SK-N-SH (cell line): ENCODE data around the gene DEPDC4. TPM values are rescaled to one million over a fixed set of nuclear protein-coding genes. Genes with fewer than 3 reads are reported as not detected.

Experiments used
- CTCF ChIA-PET: fragments of 300-600, 350-600 bp; formaldehyde crosslinking; extraction: SDS; loops from one replicate; lab custom pipeline; 2021; lab: Yijun Ruan, JAX
- POLR2A ChIA-PET: fragments of 350-600 bp; sonication (Branson Sonifier 250); formaldehyde crosslinking; extraction: SDS; loops from one replicate; lab custom pipeline; 2020; ENCODE audit warnings: antibody characterized with exemption, inconsistent platforms; lab: Yijun Ruan, JAX
- DNase-seq: peaks from one replicate; pipeline ENCODE4 v3.0.0; 2012
- H2AFZ ChIP-seq: fragments of 200-600 bp; sonication (generic); 2 replicates; pipeline ENCODE4 v1.8.1; 2016; ENCODE audit warnings: antibody characterized with exemption, mild to moderate bottlenecking, low read depth
- H3F3A ChIP-seq: fragments of 200-600 bp; sonication (generic); replicated peaks from 2 replicates; pipeline ENCODE3; 2016; ENCODE audit warnings: antibody characterized with exemption, mild to moderate bottlenecking; ENCODE audit not compliant: insufficient read depth
- H3K27ac ChIP-seq, 2 experiments: fragments of 200-500 bp in 1 of 2; fragments of 200-600 bp in 1 of 2; sonication (Bioruptor generic) in 1 of 2; sonication (generic), shearing (Covaris generic) in 1 of 2; 2 replicates each; pipeline versions ENCODE4 v1.5.1 to v1.6.1; 2014 to 2016; ENCODE audit warnings: low read depth in 2 of 2, inconsistent platforms in 1 of 2, low read length in 1 of 2, mild to moderate bottlenecking in 1 of 2, mixed read lengths in 1 of 2
- H3K27me3 ChIP-seq: fragments of 200-600 bp; sonication (generic), shearing (Covaris generic); 2 replicates; pipeline ENCODE4 v1.6.1; 2016; ENCODE audit warnings: mixed run types; ENCODE audit not compliant: insufficient read depth
- H3K36me3 ChIP-seq, 2 experiments: fragments of 200-500 bp in 1 of 2; fragments of 200-600 bp in 1 of 2; sonication (Bioruptor generic) in 1 of 2; sonication (generic) in 1 of 2; replicated peaks in 1 of 2; 2 replicates each; pipeline versions ENCODE3 to v1.5.1; 2014 to 2016; ENCODE audit warnings: low read length in 1 of 2, mild to moderate bottlenecking in 1 of 2; ENCODE audit not compliant: insufficient read depth in 2 of 2, control insufficient read depth in 1 of 2
- H3K4me1 ChIP-seq, 2 experiments: fragments of 200-500 bp in 1 of 2; fragments of 200-600 bp in 1 of 2; sonication (Bioruptor generic) in 1 of 2; sonication (generic), shearing (Covaris generic) in 1 of 2; 2 replicates each; pipeline versions ENCODE4 v1.5.1 to v1.6.1; 2014 to 2016; ENCODE audit warnings: low read depth in 1 of 2, low read length in 1 of 2, mixed run types in 1 of 2; ENCODE audit not compliant: insufficient read depth in 2 of 2, control insufficient read depth in 1 of 2
- H3K4me2 ChIP-seq: fragments of 200-600 bp; sonication (generic), shearing (Covaris generic); 2 replicates; pipeline ENCODE4 v1.6.1; 2017; ENCODE audit warnings: mixed run types
- H3K4me3 ChIP-seq, 2 experiments: fragments of 200-500 bp in 1 of 2; fragments of 200-600 bp in 1 of 2; sonication (Bioruptor generic) in 1 of 2; sonication (generic), shearing (Covaris generic) in 1 of 2; 2 replicates each; pipeline versions ENCODE4 v1.5.1 to v1.8.1; 2014 to 2016; ENCODE audit warnings: low read depth in 2 of 2, inconsistent platforms in 1 of 2, low read length in 1 of 2, mild to moderate bottlenecking in 1 of 2, mixed read lengths in 1 of 2, moderate library complexity in 1 of 2
- H3K79me2 ChIP-seq: fragments of 200-600 bp; sonication (generic); 2 replicates; pipeline ENCODE4 v1.8.1; 2017; ENCODE audit warnings: mild to moderate bottlenecking; ENCODE audit not compliant: insufficient read depth
- H3K9ac ChIP-seq: fragments of 200-600 bp; sonication (generic); 2 replicates; pipeline ENCODE4 v1.6.1; 2017; ENCODE audit warnings: mixed run types
- H3K9me2 ChIP-seq: fragments of 200-600 bp; sonication (generic); 2 replicates; pipeline ENCODE4 v1.6.1; 2017; ENCODE audit warnings: mixed run types
- H3K9me3 ChIP-seq: fragments of 200-600 bp; sonication (generic); 2 replicates; pipeline ENCODE4 v1.6.1; 2017; ENCODE audit warnings: mixed run types, mild to moderate bottlenecking, moderate library complexity
- H4K20me1 ChIP-seq: fragments of 200-600 bp; sonication (generic); 2 replicates; pipeline ENCODE4 v1.6.1; 2017; ENCODE audit warnings: mild to moderate bottlenecking, mixed run types; ENCODE audit not compliant: insufficient read depth
- ELF1 ChIP-seq: IDR thresholded peaks from 2 replicates; pipeline ENCODE4 v1.4.0; 2012
- EZH2phosphoT487 ChIP-seq: fragments of 200-600 bp; sonication (generic); IDR thresholded peaks from 2 replicates; pipeline ENCODE4 v1.6.1; 2017; ENCODE audit warnings: low read depth, mixed run types, mild to moderate bottlenecking, antibody characterized with exemption, moderate library complexity, borderline replicate concordance
- FOSL2 ChIP-seq: IDR thresholded peaks from 2 replicates; pipeline ENCODE4 v1.4.0; 2012; ENCODE audit warnings: low read depth, mild to moderate bottlenecking, moderate library complexity, borderline replicate concordance
- GABPA ChIP-seq: IDR thresholded peaks from 2 replicates; pipeline ENCODE4 v1.4.0; 2012; ENCODE audit warnings: low read depth, mild to moderate bottlenecking
- GATA2 ChIP-seq: sonication (generic); formaldehyde crosslinking; IDR thresholded peaks from 2 replicates; pipeline ENCODE4 v1.5.0; 2020; ENCODE audit warnings: mild to moderate bottlenecking, missing genetic modification reagents
- NRF1 ChIP-seq: IDR thresholded peaks from 2 replicates; pipeline ENCODE4 v1.6.1; 2012; ENCODE audit warnings: low read depth, mild to moderate bottlenecking, low read length
- POLR2AphosphoS5 ChIP-seq: IDR thresholded peaks from 2 replicates; pipeline ENCODE4 v1.6.1; 2012; ENCODE audit warnings: low read depth, low read length
- RCOR1 ChIP-seq: fragments of 150-350 bp; IDR thresholded peaks from 2 replicates; pipeline ENCODE4 v1.6.1; 2017; ENCODE audit warnings: antibody characterized with exemption, low read length
- SMC3 ChIP-seq: IDR thresholded peaks from 2 replicates; pipeline ENCODE4 v1.6.1; 2012; ENCODE audit warnings: low read depth, low read length, improper control_type of control experiment
- TCF12 ChIP-seq: IDR thresholded peaks from 2 replicates; pipeline ENCODE4 v1.4.0; 2012
- TEAD4 ChIP-seq: IDR thresholded peaks from 2 replicates; pipeline ENCODE4 v1.4.0; 2012; ENCODE audit warnings: mild to moderate bottlenecking, borderline replicate concordance; ENCODE audit not compliant: insufficient read depth
- YY1 ChIP-seq: IDR thresholded peaks from 2 replicates; pipeline ENCODE4 v1.4.0; 2012; ENCODE audit warnings: low read depth, mild to moderate bottlenecking
- WGBS: methylation state at CpG from one replicate; pipeline ENCODE4 v1.1.6; 2017; ENCODE audit warnings: low lambda C conversion rate; 5-methylcytosine and 5-hydroxymethylcytosine counted together
- polyA plus RNA-seq, 3 experiments: library from polyadenylated mRNA; depleted of rRNA; stranded (reverse); fragments of >200 nt; gene quantifications; 2 replicates each; pipeline ENCODE4 v1.2.3, GENCODE V29; 2012
- TF ChIP-seq, protein P1 (sequence below): IDR thresholded peaks from 2 replicates; pipeline ENCODE4; 2012
- TF ChIP-seq, protein P2 (sequence below): fragments of 200-600 bp; sonication (generic); IDR thresholded peaks from 2 replicates; pipeline ENCODE4 v1.6.1; 2017; ENCODE audit warnings: antibody characterized with exemption, mild to moderate bottlenecking, moderate library complexity
- TF ChIP-seq, protein P3 (sequence below): fragments of 150-350 bp; IDR thresholded peaks from 2 replicates; pipeline ENCODE4 v1.6.1; 2016; ENCODE audit warnings: mild to moderate bottlenecking, low read depth, low read length
- TF ChIP-seq, protein P4 (sequence below): IDR thresholded peaks from 2 replicates; pipeline ENCODE4 v1.6.1; 2012; ENCODE audit warnings: mild to moderate bottlenecking, low read depth, low read length, moderate library complexity

The DEPDC4 gene
- polyA plus RNA-seq, 1 of the 3 experiments (the other 2 are of a cell fraction): 0.76 TPM

DNA sequence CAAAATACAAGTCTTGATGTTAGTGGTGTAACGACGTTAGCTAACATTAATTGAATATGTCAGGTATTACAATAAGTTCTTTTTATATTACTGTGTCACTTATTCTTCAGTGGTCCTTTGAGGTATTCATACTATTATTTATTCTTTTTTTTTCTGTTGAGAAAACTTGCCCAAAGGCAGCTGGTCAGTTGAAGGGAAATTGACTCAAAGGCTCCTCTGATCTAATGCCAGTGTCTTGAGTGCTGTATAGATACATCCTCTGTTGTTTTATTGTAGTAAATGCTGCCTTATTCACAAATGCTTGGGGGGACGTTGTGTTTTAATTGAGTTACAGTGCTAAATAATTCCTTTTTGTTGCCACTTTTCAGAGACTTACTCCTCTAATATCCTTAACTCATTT, 23.1 kb upstream of the DEPDC4 start:
- Histone ChIP-seq H3K27ac (no peak overlapping the region), H3K9ac (no peak overlapping the region), H4K20me1 (no peaks in the 10 kb centered on the region), H2AFZ (no peak overlapping the region), H3K9me2 (no peaks in the 10 kb centered on the region), H3K4me1 (no peaks in the 10 kb centered on the region), H3K4me2 (no peak overlapping the region), H3K79me2 (peaks cover 28% of the 10 kb centered on the region), H3K9me3 (no peaks in the 10 kb centered on the region), H3K27me3 (no peaks in the 10 kb centered on the region), H3K4me3 (no peak overlapping the region), H3F3A (no peaks in the 10 kb centered on the region), H3K36me3 (peaks cover 19 to 39% of the 10 kb centered on the region in 2 experiments)
- ChIA-PET POLR2A (no interaction called here), CTCF (no interaction called here)
- no peak for DNase-seq
- TF ChIP-seq FOSL2: no peak
- no peak for TF ChIP-seq YY1
- TF ChIP-seq ELF1: no peak
- no peak for TF ChIP-seq GATA2 (CRISPR knock-in tag)
- TF ChIP-seq RCOR1: no peak
- TF ChIP-seq TEAD4: no peak
- TF ChIP-seq GABPA: no peak
- TF ChIP-seq, protein P1, sequence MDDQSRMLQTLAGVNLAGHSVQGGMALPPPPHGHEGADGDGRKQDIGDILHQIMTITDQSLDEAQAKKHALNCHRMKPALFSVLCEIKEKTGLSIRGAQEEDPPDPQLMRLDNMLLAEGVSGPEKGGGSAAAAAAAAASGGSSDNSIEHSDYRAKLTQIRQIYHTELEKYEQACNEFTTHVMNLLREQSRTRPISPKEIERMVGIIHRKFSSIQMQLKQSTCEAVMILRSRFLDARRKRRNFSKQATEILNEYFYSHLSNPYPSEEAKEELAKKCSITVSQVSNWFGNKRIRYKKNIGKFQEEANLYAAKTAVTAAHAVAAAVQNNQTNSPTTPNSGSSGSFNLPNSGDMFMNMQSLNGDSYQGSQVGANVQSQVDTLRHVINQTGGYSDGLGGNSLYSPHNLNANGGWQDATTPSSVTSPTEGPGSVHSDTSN: no peak
- TF ChIP-seq, protein P2, sequence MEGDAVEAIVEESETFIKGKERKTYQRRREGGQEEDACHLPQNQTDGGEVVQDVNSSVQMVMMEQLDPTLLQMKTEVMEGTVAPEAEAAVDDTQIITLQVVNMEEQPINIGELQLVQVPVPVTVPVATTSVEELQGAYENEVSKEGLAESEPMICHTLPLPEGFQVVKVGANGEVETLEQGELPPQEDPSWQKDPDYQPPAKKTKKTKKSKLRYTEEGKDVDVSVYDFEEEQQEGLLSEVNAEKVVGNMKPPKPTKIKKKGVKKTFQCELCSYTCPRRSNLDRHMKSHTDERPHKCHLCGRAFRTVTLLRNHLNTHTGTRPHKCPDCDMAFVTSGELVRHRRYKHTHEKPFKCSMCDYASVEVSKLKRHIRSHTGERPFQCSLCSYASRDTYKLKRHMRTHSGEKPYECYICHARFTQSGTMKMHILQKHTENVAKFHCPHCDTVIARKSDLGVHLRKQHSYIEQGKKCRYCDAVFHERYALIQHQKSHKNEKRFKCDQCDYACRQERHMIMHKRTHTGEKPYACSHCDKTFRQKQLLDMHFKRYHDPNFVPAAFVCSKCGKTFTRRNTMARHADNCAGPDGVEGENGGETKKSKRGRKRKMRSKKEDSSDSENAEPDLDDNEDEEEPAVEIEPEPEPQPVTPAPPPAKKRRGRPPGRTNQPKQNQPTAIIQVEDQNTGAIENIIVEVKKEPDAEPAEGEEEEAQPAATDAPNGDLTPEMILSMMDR: no peak
- no peak for TF ChIP-seq POLR2AphosphoS5
- TF ChIP-seq, protein P3, sequence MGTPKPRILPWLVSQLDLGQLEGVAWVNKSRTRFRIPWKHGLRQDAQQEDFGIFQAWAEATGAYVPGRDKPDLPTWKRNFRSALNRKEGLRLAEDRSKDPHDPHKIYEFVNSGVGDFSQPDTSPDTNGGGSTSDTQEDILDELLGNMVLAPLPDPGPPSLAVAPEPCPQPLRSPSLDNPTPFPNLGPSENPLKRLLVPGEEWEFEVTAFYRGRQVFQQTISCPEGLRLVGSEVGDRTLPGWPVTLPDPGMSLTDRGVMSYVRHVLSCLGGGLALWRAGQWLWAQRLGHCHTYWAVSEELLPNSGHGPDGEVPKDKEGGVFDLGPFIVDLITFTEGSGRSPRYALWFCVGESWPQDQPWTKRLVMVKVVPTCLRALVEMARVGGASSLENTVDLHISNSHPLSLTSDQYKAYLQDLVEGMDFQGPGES: no peak
- no peak for TF ChIP-seq NRF1
- no peak for TF ChIP-seq TCF12
- no peak for TF ChIP-seq EZH2phosphoT487
- TF ChIP-seq, protein P4, sequence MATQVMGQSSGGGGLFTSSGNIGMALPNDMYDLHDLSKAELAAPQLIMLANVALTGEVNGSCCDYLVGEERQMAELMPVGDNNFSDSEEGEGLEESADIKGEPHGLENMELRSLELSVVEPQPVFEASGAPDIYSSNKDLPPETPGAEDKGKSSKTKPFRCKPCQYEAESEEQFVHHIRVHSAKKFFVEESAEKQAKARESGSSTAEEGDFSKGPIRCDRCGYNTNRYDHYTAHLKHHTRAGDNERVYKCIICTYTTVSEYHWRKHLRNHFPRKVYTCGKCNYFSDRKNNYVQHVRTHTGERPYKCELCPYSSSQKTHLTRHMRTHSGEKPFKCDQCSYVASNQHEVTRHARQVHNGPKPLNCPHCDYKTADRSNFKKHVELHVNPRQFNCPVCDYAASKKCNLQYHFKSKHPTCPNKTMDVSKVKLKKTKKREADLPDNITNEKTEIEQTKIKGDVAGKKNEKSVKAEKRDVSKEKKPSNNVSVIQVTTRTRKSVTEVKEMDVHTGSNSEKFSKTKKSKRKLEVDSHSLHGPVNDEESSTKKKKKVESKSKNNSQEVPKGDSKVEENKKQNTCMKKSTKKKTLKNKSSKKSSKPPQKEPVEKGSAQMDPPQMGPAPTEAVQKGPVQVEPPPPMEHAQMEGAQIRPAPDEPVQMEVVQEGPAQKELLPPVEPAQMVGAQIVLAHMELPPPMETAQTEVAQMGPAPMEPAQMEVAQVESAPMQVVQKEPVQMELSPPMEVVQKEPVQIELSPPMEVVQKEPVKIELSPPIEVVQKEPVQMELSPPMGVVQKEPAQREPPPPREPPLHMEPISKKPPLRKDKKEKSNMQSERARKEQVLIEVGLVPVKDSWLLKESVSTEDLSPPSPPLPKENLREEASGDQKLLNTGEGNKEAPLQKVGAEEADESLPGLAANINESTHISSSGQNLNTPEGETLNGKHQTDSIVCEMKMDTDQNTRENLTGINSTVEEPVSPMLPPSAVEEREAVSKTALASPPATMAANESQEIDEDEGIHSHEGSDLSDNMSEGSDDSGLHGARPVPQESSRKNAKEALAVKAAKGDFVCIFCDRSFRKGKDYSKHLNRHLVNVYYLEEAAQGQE: no peak
- no peak for TF ChIP-seq SMC3
- 91% methylated on average over 3 of the region's 3 CpGs for whole genome bisulfite sequencing
